ENCODE data around the gene GSDME.

- TF ChIP-seq, protein P1, sequence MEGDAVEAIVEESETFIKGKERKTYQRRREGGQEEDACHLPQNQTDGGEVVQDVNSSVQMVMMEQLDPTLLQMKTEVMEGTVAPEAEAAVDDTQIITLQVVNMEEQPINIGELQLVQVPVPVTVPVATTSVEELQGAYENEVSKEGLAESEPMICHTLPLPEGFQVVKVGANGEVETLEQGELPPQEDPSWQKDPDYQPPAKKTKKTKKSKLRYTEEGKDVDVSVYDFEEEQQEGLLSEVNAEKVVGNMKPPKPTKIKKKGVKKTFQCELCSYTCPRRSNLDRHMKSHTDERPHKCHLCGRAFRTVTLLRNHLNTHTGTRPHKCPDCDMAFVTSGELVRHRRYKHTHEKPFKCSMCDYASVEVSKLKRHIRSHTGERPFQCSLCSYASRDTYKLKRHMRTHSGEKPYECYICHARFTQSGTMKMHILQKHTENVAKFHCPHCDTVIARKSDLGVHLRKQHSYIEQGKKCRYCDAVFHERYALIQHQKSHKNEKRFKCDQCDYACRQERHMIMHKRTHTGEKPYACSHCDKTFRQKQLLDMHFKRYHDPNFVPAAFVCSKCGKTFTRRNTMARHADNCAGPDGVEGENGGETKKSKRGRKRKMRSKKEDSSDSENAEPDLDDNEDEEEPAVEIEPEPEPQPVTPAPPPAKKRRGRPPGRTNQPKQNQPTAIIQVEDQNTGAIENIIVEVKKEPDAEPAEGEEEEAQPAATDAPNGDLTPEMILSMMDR (IDR thresholded peaks at IDR 0.05; ENCODE audit: insufficient read depth, low read length), result no peak
- TF ChIP-seq POLR2AphosphoS5 (IDR thresholded peaks at IDR 0.05; ENCODE audit: low read depth) (no peak), GABPA (IDR thresholded peaks at IDR 0.05; ENCODE audit: low read depth) (no peak)
Measured at GRCh38 chr7:24728121-24728500, 29.2 kb downstream of the GSDME start.

Data from HL-60 (cell line).